CMK (cell line): ENCODE data around the gene ACE.

Experiments
- DNase-seq: peaks from one replicate; pipeline ENCODE4 v3.0.0-alpha.2; 2010; ENCODE audit warnings: low read depth

Gene ACE

GRCh38 chr17:63538693-63539595 lies 62.1 kb downstream of the ACE start:
- no peak for DNase-seq

GRCh38 chr17:63540590-63540989 lies 63.7 kb downstream of the ACE start:
- DNase-seq: no peak

- no peak for DNase-seq
Measured at GRCh38 chr17:63542218-63542545, 65.3 kb downstream of the ACE start.

GRCh38 chr17:63542942-63543821 lies 66.3 kb downstream of the ACE start:
- no peak for DNase-seq

- no peak for DNase-seq
Measured at GRCh38 chr17:63543822-63544420, 67.1 kb downstream of the ACE start.

GRCh38 chr17:63544467-63545301 lies 67.8 kb downstream of the ACE start:
- DNase-seq: no peak

- no peak for DNase-seq
Measured at GRCh38 chr17:63546308-63547082, 69.6 kb downstream of the ACE start.

GRCh38 chr17:63547083-63547523 lies 70.2 kb downstream of the ACE start:
- DNase-seq: no peak
